ENCODE data around the gene UBTF.

UBTF gene, protein sequence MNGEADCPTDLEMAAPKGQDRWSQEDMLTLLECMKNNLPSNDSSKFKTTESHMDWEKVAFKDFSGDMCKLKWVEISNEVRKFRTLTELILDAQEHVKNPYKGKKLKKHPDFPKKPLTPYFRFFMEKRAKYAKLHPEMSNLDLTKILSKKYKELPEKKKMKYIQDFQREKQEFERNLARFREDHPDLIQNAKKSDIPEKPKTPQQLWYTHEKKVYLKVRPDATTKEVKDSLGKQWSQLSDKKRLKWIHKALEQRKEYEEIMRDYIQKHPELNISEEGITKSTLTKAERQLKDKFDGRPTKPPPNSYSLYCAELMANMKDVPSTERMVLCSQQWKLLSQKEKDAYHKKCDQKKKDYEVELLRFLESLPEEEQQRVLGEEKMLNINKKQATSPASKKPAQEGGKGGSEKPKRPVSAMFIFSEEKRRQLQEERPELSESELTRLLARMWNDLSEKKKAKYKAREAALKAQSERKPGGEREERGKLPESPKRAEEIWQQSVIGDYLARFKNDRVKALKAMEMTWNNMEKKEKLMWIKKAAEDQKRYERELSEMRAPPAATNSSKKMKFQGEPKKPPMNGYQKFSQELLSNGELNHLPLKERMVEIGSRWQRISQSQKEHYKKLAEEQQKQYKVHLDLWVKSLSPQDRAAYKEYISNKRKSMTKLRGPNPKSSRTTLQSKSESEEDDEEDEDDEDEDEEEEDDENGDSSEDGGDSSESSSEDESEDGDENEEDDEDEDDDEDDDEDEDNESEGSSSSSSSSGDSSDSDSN

DNA sequence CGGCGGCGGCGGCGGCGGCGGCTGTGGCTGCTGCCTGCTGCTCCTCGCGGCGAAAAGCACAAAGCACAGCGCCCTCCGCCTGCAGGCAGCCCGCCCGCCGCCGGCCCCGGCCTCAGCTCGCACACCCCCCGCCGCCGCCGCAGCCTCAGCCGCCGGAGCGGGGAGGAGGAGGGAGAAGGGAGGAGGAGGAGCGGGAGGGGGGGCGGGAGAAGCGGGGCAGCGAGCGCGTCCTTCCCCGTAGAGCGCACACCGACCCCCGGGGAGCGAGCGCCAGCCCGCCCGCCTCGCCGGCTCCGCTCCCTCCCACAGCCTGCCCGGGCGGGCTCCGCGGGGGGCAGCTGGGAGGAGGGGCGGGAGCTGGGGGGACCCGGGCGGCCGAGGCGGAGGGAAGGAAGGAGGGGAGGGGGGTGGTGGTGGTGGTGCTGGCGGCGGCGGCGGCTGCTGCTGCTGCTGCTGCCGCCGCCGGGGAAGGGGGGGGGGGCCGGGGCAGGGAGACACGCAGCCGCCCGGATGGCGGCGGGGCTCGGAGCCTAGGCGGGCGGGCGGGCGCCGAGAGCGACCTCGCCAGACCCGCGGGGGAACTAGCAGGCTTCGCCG lies at the start of gene UBTF:
UBTF (minus strand) TSS at position 60 of the 597 bp plus-strand sequence. CDS start 1,446 bp downstream, outside the sequence.
- no peak for DNase-seq

DNA sequence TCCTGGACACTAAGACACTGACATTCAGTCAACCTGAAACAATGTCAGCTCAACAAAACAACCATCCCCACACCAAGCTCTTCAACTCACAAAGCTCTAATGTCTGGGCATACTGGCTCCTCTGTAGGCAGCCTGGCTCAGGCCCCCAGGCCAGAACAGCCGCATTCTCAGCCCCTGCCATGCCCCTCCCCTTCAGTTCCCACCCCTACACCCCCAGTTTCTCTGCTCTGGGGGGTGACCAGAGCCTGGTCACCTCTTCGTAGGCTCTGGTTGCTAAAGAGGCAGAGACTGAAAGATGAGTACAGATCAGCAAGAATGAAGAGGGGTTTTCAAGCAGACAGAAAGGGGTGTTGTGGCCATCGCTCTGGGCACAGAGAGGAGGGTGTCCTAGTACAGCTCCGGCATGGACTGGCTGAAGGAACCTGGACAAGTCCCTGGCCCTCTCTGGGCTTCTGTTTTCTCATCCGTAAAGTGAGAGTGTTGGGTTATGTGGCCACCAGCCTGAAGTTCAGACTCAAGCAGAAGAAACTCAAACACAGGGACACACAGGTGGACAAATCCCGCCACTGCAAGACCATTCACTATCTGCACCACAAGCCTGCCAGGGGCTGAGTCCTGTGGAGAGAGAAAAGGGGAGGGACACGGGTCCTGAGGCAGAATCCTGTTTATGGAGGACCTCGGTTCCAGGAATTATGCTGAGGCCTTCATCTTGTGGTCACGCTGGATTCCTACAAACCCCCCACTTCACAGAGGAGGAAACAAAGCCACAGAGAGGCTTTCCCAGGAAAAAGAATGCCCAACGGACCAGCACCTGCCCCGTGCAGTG lies 49.4 kb upstream of the UBTF start:
- no peak for DNase-seq

DNA sequence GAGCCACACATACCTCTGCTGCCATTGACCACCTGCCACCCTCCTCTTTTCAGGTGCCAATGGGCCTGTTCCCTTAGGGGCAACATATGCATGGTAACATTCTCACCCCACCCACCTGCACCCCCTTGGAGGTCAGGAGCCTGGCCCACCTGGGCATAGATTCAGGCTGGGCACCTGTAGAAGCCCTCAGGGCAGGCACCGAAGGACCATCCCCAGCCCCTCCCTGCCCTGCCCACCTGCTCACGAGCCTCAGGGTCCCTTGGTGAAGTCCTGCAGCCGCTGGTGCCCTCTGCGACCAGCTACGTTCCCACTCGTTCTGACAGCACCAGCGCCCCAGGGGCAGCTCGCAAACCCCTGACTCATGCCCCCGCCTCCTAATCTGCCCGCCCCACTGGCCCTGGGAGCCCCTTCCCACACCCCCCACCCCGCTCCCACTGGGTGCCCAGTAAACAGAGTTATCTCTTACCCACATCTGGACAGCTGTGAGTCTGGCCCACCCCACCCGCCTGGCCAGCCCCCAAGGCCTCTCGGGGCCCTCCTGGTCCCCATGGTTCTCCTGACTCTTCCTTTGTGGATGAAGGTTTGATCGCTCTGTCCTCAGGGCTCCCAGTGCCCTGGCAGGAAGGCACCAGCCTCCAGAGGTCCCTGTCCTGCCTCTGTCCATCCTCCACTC lies 48.5 kb upstream of the UBTF start, which contains the start of gene SLC4A1:
SLC4A1 (minus strand) TSS at position 318 of the 673 bp plus-strand sequence. CDS start 5,269 bp downstream, outside the sequence.
- no peak for DNase-seq

DNA sequence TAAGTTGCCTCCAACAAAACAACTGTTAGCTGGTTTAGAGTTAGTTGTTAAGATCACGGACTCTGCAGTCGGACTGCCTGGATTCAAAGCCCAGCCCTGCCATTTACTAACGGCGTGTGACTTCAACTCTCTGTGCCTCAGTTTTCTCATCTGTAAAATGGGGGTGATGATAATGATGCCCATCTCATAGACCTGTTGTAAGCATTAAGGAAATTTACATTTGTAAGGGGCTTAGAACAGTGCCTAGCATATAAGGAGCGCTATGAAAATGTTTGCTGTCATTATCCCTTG lies 47.6 kb upstream of the UBTF start:
- DNase-seq, result no peak

DNA sequence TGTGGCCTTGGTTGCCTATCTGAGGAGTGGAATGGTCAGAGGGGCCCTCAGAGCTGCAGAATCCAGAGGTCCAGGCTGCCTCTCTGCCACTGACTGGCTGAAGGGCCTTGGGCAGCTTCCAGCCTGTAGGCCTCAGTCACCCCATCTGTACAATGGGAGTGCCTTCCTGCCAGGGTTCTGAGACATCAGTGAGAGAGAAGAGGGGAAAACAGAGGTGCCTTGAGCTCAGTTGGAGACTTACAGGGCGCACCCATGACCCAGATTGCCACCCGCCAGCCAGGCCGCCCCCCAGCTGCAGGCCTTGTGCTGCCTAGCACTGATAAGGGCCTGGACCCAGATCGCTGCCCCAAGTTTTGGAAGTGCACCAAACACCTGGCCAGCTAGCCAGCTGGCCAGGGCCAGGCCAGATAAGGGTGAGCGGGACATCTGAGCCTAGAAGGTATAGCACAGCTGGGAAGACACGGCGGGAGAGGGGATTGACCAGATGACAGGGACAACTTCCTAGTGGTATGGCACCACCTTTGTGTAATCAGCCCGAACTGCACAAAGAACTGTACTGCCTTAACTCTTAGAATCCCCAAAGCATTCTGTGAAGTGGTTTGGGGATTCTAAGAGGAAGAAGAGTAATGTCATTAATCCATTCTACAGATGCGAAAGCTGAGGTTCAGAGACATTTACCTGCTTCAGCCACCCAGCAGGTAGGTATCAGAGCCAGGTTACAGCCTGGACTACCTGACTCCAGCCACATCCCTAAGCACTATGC lies 47.1 kb upstream of the UBTF start:
- DNase-seq, result no peak

DNA sequence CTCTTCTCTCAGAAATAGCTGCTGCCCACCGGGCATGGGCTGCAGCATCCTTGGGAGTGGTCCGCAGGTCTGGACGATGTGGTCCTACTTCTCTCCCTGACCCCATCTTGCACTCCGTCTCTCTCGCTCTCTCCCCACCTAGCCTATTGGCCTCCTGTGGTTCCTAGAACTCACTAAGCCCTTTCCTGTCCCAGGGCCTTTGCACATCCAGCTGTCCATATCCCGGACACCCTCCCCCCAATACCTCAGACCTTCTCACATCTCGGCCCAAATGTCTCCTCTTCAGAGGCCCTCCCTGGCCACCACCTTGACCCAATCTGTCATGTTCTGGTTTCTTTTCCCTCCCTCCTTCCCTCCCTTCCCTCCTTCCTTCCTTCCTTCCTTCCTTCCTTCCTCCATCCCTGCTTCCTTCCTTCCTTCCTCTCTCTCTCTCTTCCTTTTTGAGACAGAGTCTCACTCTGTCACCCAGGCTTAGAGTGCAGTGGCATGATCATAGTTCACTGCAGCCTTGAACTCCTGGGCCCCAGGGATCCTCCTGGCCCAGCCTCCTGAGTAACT lies 43.9 kb upstream of the UBTF start:
- no peak for DNase-seq

DNA sequence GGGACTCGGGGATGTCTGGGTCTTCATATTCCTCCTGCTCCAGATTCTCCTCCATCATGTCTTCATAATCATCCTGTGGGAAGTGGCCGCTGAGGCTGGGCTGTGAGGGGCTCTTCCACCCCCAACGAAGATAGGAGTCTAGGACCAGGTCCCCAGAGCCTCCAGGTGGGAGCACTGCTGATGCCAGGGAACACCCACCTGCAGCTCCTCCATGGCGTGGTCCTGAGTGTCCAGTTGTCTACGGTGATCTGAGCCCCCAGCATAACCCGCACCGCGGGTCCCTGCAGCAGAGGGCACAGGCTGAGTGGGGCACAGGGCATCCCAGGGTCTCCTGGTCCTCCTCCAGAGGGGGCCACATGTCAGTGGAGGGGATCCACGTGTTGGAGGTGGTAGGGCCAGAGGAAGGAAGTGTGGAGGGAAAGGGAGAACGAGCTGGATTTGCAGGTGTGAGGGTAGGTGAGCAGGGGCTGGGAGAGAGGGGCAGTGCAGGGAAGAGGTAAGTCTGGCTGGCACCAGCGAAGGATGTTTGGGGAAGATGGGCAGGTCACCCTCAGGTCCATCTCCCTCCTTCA lies 43.3 kb upstream of the UBTF start:
- no peak for DNase-seq

DNA sequence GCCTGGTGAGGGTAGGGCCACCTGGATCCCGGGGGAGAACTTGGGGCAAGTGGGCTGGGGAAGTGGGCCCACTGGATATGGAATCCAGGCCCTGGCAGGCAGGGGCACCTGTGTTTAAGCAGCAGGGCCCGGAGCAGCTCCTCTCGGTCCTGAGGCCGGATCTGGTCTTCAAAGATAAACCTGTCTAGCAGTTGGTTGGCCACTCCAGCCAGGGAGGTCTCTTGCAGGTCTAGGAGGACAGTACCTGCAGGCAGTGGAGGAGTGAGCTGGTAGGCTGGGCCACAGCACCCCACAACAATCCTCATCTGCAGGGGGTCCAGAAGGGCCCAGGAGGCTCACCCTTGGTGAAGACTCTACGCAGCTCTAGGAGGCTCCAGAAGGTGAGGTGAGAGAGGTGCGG lies 40.8 kb upstream of the UBTF start:
- DNase-seq, result no peak

DNA sequence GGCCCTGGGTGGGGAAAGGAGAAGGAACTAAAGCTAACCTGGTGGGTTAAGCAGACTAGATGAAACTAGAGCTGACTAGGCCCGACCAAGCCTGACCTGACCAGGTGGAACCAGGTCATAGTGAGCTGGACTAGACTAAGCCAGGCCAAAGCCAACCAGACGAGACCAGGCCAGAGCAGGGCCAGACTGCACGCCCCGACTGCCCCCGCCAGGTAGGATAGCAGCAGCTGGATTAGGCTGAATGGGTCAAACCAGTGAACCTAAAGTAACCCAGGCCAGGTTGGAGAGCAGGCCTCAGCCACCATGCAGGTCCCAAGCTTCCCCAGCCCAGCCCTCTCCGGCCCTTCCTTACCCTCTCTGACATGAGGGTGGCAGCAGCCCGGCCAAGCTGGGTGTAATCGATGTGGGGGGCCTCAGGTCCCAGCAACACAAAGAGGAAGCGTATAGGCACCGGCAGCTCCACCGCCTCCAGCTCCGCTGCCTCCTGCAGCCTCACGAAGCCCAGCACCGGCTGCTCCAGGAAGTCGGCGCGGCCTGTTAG lies 39.4 kb upstream of the UBTF start:
- DNase-seq, result no peak

DNA sequence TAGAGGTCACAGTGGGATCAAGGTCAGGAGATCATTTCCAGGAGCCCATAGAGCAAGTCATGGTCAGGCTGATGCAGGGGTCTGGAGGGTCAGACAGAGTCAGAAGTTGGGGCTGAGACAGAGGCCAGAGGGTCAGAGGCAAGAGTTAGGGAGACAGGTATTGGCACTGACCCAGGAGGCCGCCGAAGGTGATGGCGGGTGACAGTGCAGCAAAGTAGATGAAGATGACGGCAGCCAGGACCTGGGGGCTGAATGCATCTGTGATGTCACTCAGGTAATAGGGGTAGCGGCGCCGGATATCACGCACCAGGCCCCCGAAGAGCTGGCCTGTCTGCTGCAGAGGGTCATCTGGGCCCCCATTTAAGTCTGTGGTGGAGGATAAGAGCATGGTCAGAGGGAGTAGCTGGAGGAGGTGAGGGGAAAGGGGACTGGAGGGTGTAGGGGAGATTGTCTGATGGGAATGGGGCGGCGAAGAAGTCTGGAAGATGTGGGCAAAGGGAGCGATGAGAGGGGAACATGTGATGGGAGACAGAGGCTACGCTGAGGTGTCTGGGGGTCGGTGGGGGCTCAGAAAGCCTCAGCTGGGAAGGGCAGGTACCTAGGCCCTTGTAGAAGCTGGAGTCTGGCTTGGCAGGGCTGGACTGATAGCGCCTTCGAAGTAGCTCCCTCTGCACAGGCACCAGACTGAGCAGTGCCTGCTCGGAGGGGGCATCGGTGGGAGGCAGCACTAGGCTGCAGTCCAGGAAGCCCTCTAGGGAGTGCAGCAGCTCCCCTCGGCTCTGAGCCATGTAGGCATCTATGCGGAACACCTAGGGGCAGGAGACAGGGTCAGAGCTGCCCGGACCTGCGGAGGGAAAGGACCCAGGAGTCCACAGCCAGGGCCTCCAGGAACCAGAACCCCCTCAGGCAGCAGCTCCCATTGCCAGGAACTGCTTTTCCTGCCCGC lies 38.6 kb upstream of the UBTF start:
- no peak for DNase-seq

DNA sequence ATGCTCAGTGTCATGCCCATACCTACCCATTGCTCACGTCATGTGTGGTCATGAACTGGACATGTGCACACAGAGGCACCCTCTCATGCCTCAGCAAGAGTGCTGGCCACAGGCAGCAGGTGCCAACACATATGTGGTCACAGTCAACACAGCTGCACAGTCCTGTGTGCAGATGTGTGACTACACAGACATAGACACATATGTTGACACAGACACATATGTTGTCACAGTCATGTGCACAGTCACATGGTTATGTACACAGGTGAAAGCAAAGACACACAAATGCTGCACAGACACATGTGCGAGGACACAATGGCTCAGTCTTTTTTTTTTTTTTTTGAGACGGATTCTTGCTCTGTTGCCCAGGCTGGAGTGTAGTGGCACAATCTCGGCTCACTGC lies 37.2 kb upstream of the UBTF start:
- DNase-seq, result no peak

DNA sequence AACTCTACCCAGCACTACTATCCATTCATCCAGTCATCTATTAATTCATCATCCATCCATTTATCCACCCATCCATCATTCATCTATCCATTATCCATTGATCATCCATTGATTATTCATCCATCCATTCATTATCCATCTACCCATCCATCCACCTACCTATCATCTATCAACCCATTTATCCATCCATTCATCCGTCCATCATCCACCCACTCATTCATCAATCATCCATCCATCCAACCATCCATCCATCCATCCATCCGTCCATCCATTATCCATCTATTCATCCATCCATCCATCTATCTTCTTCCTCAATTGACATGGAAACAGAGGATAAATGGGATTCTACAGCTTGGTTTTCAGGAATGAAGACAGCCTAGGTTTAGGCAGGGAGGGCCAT lies 36.4 kb upstream of the UBTF start:
- DNase-seq, result no peak

DNA sequence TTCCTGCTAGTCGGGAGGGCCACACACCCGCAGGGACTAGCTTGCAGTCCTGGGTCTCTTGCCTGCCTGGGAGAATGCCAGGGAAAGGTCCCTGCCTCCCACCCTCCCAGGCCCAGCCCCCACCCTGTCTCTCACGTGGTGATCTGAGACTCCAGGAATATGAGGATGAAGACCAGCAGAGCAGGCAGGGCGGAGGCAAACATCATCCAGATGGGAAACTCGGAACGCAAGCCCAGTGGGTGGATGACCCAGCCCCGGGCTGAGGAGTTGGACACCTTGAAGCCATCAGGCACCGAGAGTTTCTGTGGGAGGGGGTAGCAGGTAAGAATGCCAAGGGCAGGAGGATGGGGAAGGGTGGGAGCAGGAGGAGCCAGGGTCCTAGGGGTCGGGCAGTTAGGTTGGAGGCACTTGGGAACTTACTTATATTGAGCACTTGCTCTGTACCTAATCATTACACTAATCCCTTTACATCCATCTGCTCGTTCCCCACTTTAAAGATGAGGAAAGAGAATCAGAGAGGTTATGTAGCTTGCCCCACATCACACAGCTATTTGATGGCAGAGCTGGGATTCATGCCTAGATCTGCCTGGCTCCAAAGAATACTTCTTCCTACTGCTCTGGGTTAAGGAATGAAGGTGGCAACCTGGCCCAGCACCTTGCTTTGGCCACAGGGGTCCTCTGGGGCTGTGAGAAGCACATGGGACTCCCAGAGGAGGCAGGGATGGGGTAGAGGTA lies 35.1 kb upstream of the UBTF start:
- no peak for DNase-seq

DNA sequence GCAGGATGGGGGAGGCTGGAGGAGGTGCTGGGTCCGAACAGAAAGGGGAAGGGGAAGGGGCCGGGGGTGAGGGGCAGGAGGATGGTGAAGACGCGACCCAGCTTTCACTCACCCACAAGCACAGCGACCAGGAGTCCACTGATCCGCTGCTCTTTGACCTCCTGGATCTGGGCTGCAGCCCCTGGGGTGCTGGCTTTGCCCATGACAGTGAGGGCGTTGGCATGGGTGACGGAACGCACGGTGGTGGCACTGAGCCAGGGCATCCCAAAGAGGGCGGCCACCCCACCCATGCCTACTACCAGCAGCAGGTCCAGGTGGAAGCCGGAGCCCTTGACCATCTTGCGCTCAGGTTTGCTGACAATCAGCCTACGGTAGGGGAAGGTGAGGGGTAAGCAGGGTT lies 33.5 kb upstream of the UBTF start:
- no peak for DNase-seq

DNA sequence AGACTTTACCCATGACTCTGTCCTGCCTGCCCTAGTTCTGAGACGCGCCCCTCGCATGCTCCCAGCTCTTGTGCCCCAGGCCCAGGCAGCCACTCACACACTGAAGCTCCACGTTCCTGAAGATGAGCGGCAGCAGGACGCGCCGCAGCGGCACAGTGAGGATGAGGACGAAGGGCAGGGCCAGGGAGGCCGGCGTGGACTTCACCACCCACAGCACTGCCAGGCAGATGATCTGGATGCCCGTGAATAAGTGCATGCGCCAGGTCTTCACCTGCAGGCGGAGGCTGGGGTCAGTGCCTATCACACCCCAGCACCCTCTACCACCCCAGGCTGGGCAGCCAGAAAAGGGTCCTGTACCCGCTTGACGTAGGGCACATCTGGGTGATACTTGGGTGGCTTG lies 31.6 kb upstream of the UBTF start:
- no peak for DNase-seq

DNA sequence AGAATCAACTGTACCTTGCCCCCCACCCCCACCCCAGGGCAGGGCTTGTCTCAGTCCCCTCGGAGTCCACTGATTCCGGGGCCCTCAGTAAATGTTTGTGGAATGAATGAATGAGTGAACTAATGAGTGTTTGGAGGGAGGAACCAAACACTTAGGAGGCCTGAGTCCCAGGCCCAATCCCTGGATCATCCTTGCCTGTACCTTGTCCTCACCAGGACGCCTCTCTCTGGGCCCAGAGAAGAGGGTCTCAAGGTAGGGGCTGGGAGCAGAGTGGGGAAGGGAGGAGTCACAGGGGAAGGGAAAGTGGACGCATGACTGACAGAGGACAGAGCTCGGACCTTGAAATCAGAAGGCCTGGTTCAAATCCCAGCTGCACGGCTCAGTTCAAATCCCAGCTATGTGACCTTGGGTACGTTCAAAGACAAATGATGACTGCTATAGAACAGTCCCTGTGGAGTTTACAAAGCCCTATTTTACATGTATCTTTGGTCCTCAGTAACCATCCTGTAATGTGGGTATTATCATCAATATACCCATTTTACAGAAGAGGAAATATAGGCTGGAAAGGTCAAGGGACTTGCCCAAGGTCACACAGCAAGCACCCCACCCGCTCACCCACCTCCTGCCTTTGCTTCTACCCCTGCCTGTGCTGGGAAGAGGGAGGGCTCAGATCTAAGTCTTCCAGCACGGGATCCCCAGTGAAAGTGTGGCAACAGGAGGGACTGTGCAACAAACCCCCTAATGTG lies 30.2 kb upstream of the UBTF start:
- no peak for DNase-seq

DNA sequence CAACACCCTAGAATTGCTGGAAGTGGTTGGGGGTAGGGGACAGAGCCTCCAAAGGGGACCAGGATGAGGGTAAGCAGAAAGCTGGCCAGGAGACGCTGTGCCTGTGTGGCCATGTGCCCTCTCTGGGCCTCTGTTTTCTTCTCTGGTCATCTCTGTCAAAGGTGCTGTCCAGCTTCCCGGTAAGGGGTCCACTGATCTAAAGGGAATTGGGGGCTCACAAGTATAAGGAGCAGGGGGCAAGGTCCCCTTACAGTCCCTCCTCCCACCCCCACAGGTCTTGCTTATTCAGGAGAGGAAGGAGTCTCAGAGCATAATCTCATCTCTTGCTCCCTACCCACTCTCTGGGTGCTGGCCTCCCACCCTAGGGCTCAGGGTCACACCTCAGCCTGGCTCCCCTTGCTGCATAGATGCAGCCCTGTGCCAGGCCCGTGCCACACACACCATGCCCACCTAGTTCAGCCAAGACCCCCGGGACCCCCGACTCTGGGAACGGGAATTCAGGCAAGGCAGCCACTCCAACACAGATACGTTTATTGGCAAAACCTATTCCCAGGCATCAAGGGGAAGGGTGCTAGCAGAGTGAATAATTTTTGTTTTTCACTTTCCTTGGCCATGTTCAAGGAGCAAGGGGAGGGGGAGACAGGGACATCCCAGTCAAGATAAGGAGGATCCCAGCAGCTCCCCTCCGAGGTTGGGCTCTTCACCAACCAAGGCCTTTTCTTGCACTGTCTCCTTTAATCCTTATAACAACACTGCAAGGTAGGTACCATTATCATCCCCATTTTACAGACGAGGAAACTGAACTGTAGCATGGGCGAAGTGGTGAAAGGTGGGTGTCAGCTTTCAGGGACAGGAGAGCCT lies 28.6 kb upstream of the UBTF start:
- DNase-seq, result no peak

Measured in cortex of kidney (tissue), 1 donor.